Gastroesophageal sphincter (tissue), 3 donors: ENCODE results near the gene CKS1B.

ENCODE experiments used
- CTCF ChIP-seq, 4 experiments: fragments of 200-600 bp in 2 of 4; fragments of 450-650 bp in 2 of 4; sonication (generic) in 1 of 4; IDR thresholded peaks; one replicate each; pipeline ENCODE4 v1.5.1; 2017 to 2019; ENCODE audit warnings: antibody characterized with exemption in 4 of 4, mild to moderate bottlenecking in 2 of 4, moderate library complexity in 2 of 4
- EP300 ChIP-seq: sonication (generic); formaldehyde crosslinking; IDR thresholded peaks from one replicate; pipeline ENCODE4 v1.6.1; 2017; ENCODE audit warnings: antibody characterized with exemption, mild to moderate bottlenecking
- POLR2A ChIP-seq, 2 donors: fragments of 450-650 bp; IDR thresholded peaks; one replicate each; pipeline ENCODE4 v1.6.1; 2017; ENCODE audit warnings: antibody characterized with exemption in 2 of 2, mild to moderate bottlenecking in 2 of 2, moderate library complexity in 1 of 2
- POLR2AphosphoS5 ChIP-seq: sonication (generic); formaldehyde crosslinking; IDR thresholded peaks from one replicate; pipeline ENCODE4 v1.6.1; 2017; ENCODE audit warnings: antibody characterized with exemption

GRCh38 chr1:155019377-155020245 lies 45.1 kb downstream of the CKS1B start:
- no peak for TF ChIP-seq CTCF (IDR thresholded peaks at IDR 0.05)
- no peak for TF ChIP-seq POLR2A (IDR thresholded peaks at IDR 0.05)
- no peak for TF ChIP-seq EP300
- TF ChIP-seq POLR2AphosphoS5 = no peak
